DND-41 (cell line): Measurements from ENCODE around the gene PPP4R1.

Source experiments
- ATAC-seq: fragments of 200-7000 bp; cut with Tn5 transposase; 3 replicates; pipeline ENCODE4 v1.9.1; 2021; ENCODE audit warnings: low read depth; ENCODE audit not compliant: insufficient read depth
- DNase-seq: peaks from one replicate; pipeline ENCODE4 v3.0.0-alpha.2; 2020
- H2AFZ ChIP-seq: 2 replicates; pipeline ENCODE4 v1.6.0; 2012; ENCODE audit warnings: low read depth, low read length
- H3K27ac ChIP-seq: 2 replicates; pipeline ENCODE4 v1.5.1; 2012; ENCODE audit warnings: low read length, inconsistent platforms
- H3K27me3 ChIP-seq: fragments of 200-600 bp; sonication (generic); 2 replicates; pipeline ENCODE4 v1.6.0; 2012; ENCODE audit warnings: low read length, mild to moderate bottlenecking, inconsistent platforms; ENCODE audit not compliant: insufficient read depth, poor library complexity
- H3K36me3 ChIP-seq: 2 replicates; pipeline ENCODE4 v1.5.1; 2012; ENCODE audit warnings: low read length, inconsistent platforms; ENCODE audit not compliant: insufficient read depth
- H3K4me1 ChIP-seq: 2 replicates; pipeline ENCODE4 v1.5.1; 2012; ENCODE audit warnings: mild to moderate bottlenecking, low read length; ENCODE audit not compliant: insufficient read depth
- H3K4me2 ChIP-seq: 2 replicates; pipeline ENCODE4 v1.6.0; 2012; ENCODE audit warnings: mild to moderate bottlenecking, moderate library complexity, low read length, inconsistent platforms; ENCODE audit not compliant: insufficient read depth
- H3K4me3 ChIP-seq, 2 experiments: fragments of 200-600 bp in 1 of 2; shearing (Covaris generic) in 1 of 2; 2 replicates each; pipeline ENCODE4 v1.5.1; 2012 to 2016; ENCODE audit warnings: inconsistent platforms in 2 of 2, low read length in 2 of 2, mild to moderate bottlenecking in 2 of 2, low read depth in 1 of 2, moderate library complexity in 1 of 2
- H3K79me2 ChIP-seq: 2 replicates; pipeline ENCODE4 v1.6.0; 2012; ENCODE audit warnings: low read length, inconsistent platforms; ENCODE audit not compliant: insufficient read depth
- H3K9ac ChIP-seq: 2 replicates; pipeline ENCODE4 v1.6.0; 2012; ENCODE audit warnings: low read depth, mild to moderate bottlenecking, inconsistent platforms, low read length, moderate library complexity
- H3K9me3 ChIP-seq: 2 replicates; pipeline ENCODE4 v1.5.1; 2012; ENCODE audit warnings: low read length, moderate library complexity, mild to moderate bottlenecking, inconsistent platforms; ENCODE audit not compliant: insufficient read depth, severe bottlenecking
- H4K20me1 ChIP-seq: 2 replicates; pipeline ENCODE4 v1.6.0; 2012; ENCODE audit warnings: low read length; ENCODE audit not compliant: insufficient read depth
- EZH2 ChIP-seq: IDR thresholded peaks from 3 replicates; pipeline ENCODE4 v1.6.1; 2012; ENCODE audit warnings: borderline replicate concordance, low read depth, mild to moderate bottlenecking, moderate library complexity, low read length, inconsistent platforms; ENCODE audit not compliant: severe bottlenecking
- TF ChIP-seq, protein P1 (sequence below): IDR thresholded peaks from 2 replicates; pipeline ENCODE4 v1.5.1; 2012; ENCODE audit warnings: borderline replicate concordance, low read length, moderate library complexity, mild to moderate bottlenecking; ENCODE audit not compliant: poor library complexity, severe bottlenecking; ENCODE audit errors: extremely low read depth

Gene PPP4R1

DNA sequence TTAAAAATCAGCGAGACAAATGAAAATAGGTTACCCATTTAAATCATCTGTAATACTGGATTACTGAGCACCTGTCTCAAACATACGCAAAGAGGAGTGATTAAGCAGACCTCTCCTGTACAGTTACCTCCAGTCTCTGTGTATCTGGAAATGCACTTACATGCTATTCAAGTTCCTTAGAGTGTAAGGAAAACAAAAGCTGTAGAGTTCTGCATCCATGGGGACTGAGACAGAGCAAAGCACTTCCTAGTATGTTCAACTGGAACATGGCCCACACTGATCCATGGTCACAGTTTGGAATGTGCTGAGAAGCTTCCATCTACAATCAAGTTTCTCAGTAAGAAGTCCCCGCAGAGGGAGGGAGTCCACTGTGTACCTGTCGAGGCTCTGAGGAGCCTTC lies 63.9 kb downstream of the PPP4R1 start:
- ATAC-seq: no peak

DNA sequence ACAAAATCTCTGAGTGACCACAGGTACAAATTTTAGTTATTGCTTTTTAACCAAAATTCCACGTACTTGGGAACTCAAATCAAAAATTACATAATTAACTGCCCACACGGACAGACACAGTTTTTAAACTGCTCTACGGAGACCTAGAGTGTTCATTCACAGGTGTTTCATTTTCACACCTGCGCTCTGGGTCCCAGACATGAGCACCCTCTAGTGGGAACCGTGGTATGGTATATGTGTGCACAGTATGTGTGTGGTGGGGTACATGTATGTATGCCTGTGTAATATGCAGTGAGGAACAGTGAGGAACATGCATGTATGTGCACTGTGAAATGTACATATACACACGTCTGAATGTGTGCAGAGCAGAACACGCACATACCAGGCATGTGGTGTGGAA lies 65.0 kb downstream of the PPP4R1 start:
- Histone ChIP-seq H3K9me3 (no peaks in the 10 kb centered on the region), H4K20me1 (peaks cover 27% of the 10 kb centered on the region), H3K27me3 (no peaks in the 10 kb centered on the region), H2AFZ (no peak overlapping the region), H3K79me2 (no peaks in the 10 kb centered on the region), H3K4me1 (no peaks in the 10 kb centered on the region), H3K4me2 (no peak overlapping the region), H3K27ac (no peak overlapping the region), H3K36me3 (peaks cover 90% of the 10 kb centered on the region), H3K9ac (no peak overlapping the region), H3K4me3 (no peak overlapping the region)
- DNase-seq (no peak), ATAC-seq (peak; percentile 39; the same call in 1 of the 3 replicates)
- TF ChIP-seq, protein P1, sequence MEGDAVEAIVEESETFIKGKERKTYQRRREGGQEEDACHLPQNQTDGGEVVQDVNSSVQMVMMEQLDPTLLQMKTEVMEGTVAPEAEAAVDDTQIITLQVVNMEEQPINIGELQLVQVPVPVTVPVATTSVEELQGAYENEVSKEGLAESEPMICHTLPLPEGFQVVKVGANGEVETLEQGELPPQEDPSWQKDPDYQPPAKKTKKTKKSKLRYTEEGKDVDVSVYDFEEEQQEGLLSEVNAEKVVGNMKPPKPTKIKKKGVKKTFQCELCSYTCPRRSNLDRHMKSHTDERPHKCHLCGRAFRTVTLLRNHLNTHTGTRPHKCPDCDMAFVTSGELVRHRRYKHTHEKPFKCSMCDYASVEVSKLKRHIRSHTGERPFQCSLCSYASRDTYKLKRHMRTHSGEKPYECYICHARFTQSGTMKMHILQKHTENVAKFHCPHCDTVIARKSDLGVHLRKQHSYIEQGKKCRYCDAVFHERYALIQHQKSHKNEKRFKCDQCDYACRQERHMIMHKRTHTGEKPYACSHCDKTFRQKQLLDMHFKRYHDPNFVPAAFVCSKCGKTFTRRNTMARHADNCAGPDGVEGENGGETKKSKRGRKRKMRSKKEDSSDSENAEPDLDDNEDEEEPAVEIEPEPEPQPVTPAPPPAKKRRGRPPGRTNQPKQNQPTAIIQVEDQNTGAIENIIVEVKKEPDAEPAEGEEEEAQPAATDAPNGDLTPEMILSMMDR: peak; percentile 39
- TF ChIP-seq EZH2: no peak

More for the DNA sequence above, 63.9 kb downstream of the PPP4R1 start:
- Histone ChIP-seq H3K4me1 (no peaks in the 10 kb centered on the region), H4K20me1 (peaks cover 20% of the 10 kb centered on the region), H3K4me2 (no peak overlapping the region), H3K27ac (no peak overlapping the region), H3K9ac (no peak overlapping the region), H3K79me2 (no peaks in the 10 kb centered on the region), H3K4me3 (no peak overlapping the region), H3K27me3 (no peaks in the 10 kb centered on the region), H2AFZ (no peak overlapping the region), H3K36me3 (peaks cover 95% of the 10 kb centered on the region), H3K9me3 (no peaks in the 10 kb centered on the region)
- no peak for DNase-seq
- TF ChIP-seq, protein P1: no peak
- TF ChIP-seq EZH2: no peak

DNA sequence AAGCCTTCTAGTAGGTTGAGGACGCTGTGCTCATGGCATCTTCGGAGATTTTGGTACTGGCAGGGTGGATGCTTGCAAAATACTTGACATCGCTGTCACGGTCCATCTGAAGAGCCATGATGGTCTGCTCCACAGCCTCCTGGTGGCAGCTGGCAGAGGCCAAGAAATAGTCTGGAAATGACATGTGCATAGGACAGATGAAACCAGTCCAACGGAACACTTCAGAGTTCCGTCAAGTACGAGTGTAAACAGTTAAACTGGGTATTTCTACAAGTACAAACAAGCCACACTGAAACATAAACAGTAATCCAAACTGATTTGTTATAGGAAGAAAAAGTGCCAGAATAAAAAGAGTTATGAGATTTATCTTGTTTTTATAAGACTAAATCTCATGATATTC lies 66.6 kb downstream of the PPP4R1 start:
- peaks cover 28% of the 10 kb centered on the region for H4K20me1 ChIP-seq
- H3K9ac ChIP-seq: no peak overlapping the region
- no peak for TF ChIP-seq EZH2
- TF ChIP-seq, protein P1: no peak
- no peak overlapping the region for H3K27ac ChIP-seq
- DNase-seq (no peak), ATAC-seq (no peak)
- no peaks in the 10 kb centered on the region for H3K9me3 ChIP-seq
- no peak overlapping the region for H2AFZ ChIP-seq
- H3K4me2 ChIP-seq: no peak overlapping the region
- H3K79me2 ChIP-seq: no peaks in the 10 kb centered on the region
- no peaks in the 10 kb centered on the region for H3K27me3 ChIP-seq
- peaks cover 74% of the 10 kb centered on the region for H3K36me3 ChIP-seq
- no peaks in the 10 kb centered on the region for H3K4me1 ChIP-seq
- H3K4me3 ChIP-seq: no peak overlapping the region

DNA sequence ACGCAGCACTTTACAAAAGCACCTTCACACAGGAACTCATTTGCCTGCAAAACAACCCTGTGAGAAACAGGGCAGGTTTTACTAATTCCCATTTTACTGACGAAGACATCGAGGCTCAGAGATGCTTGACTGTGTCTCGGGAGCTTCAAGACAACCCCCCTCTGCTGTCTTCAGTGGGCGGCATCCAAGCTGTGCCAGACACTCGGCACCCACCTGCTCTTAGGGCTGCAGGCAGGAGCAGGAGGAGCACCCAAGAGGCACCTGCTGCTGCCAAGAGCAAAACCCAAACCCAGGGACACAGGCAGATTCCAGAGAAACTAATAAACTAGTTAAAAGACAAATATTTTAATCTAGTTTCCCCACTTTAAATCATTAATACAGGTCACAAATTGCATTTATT lies 67.9 kb downstream of the PPP4R1 start:
- TF ChIP-seq, protein P1: no peak
- TF ChIP-seq EZH2: no peak
- Histone ChIP-seq H2AFZ (no peak overlapping the region), H3K9me3 (no peaks in the 10 kb centered on the region), H3K4me2 (no peak overlapping the region), H3K27ac (no peak overlapping the region), H4K20me1 (peaks cover 28% of the 10 kb centered on the region), H3K4me3 (no peak overlapping the region), H3K36me3 (peaks cover 61% of the 10 kb centered on the region), H3K27me3 (no peaks in the 10 kb centered on the region), H3K79me2 (no peaks in the 10 kb centered on the region), H3K9ac (no peak overlapping the region), H3K4me1 (no peaks in the 10 kb centered on the region)
- ATAC-seq (no peak), DNase-seq (no peak)
